Measurements from ENCODE around the gene SHISA8.
A peak's percentile ranks its signal among the peaks of the same experiment; 100 is the strongest.

- TF ChIP-seq CTCF (IDR thresholded peaks at IDR 0.05; ENCODE audit: low read length) = peak; percentile 83
- TF ChIP-seq EZH2 (IDR thresholded peaks at IDR 0.05; ENCODE audit: borderline replicate concordance, low read length) = no peak
Measured at GRCh38 chr22:41925783-41926460, 11.0 kb upstream of the SHISA8 start.

Measured in OCI-LY1 (cell line).